HCT116 (cell line): Measurements from ENCODE around the gene KCNB1. TPM values are rescaled to one million over a fixed set of nuclear protein-coding genes. Genes with fewer than 3 reads are reported as not detected.

ENCODE experiments used
- ATAC-seq: fragments of 200-7000 bp; cut with Tn5 transposase; 2 replicates; pipeline ENCODE4 v1.9.1; 2020; ENCODE audit warnings: mild to moderate bottlenecking, moderate library complexity
- BruUV-seq: library from RNA; stranded (reverse); fragments of 400-500 nt; replicated peaks from 2 replicates; lab custom pipeline; 2021; lab: Mats Ljungman, UMichigan
- CTCF ChIA-PET: fragments of 300-600 bp; sonication (Branson Sonifier 250); formaldehyde crosslinking; loops from one replicate; lab custom pipeline; 2021; ENCODE audit warnings: antibody characterized with exemption; lab: Charles Lee
- POLR2A ChIA-PET: fragments of 300-600, 350-600 bp; sonication (Branson Sonifier 250); formaldehyde crosslinking; loops from one replicate; lab custom pipeline; 2021; ENCODE audit warnings: antibody characterized with exemption; lab: Charles Lee
- RAD21 ChIA-PET, 2 experiments: fragments of 300-600 bp; sonication (Branson Sonifier 250); formaldehyde crosslinking; loops; one replicate each; lab custom pipeline; 2023; ENCODE audit warnings: low total read pairs in 2 of 2; ENCODE audit not compliant: uncharacterized antibody in 2 of 2, unreplicated experiment in 2 of 2, low non-redundant PET in 1 of 2; lab: Charles Lee
- DNase-seq: peaks from one replicate; pipeline ENCODE4 v3.0.0-alpha.2; 2010; ENCODE audit warnings: low read depth, low spot score
- H2AFZ ChIP-seq: fragments of 200-600 bp; shearing (Covaris generic), sonication (generic); 2 replicates; pipeline ENCODE4 v1.6.1; 2017; ENCODE audit warnings: low read depth, mixed run types, mixed read lengths, antibody characterized with exemption, low read length; ENCODE audit not compliant: poor library complexity, severe bottlenecking
- H3K27ac ChIP-seq: 2 replicates; pipeline ENCODE4 v1.5.1; 2012; ENCODE audit warnings: low read depth, low read length
- H3K27me3 ChIP-seq: fragments of 200-600 bp; sonication (generic); 2 replicates; pipeline ENCODE4 v1.6.1; 2016; ENCODE audit warnings: mixed run types, low read length, mixed read lengths; ENCODE audit not compliant: insufficient read depth
- H3K36me3 ChIP-seq, 2 experiments: fragments of 200-500 bp in 1 of 2; fragments of 200-600 bp in 1 of 2; sonication (Bioruptor generic) in 1 of 2; sonication (generic) in 1 of 2; 2 replicates each; pipeline versions ENCODE4 v1.5.1 to v1.6.1; 2014 to 2016; ENCODE audit warnings: low read length in 2 of 2, inconsistent platforms in 1 of 2, mixed read lengths in 1 of 2, mixed run types in 1 of 2; ENCODE audit not compliant: insufficient read depth in 2 of 2, control insufficient read depth in 1 of 2
- H3K4me1 ChIP-seq, 2 experiments: fragments of 200-600 bp in 1 of 2; sonication (generic) in 1 of 2; 2 replicates each; pipeline versions ENCODE4 v1.5.1 to v1.6.1; 2012 to 2017; ENCODE audit warnings: low read length in 2 of 2, inconsistent platforms in 1 of 2, mild to moderate bottlenecking in 1 of 2, mixed read lengths in 1 of 2, mixed run types in 1 of 2, moderate library complexity in 1 of 2; ENCODE audit not compliant: insufficient read depth in 2 of 2, control insufficient read depth in 1 of 2
- H3K4me2 ChIP-seq: fragments of 200-600 bp; sonication (generic); 2 replicates; pipeline ENCODE4 v1.6.1; 2017; ENCODE audit warnings: mixed run types, low read length, mixed read lengths
- H3K4me3 ChIP-seq, 2 experiments: fragments of 200-600 bp in 1 of 2; sonication (generic) in 1 of 2; replicated peaks in 1 of 2; 2 replicates each; pipeline ENCODE4 v1.5.1; 2011 to 2016; ENCODE audit warnings: low read length in 2 of 2, control low read depth in 1 of 2, low read depth in 1 of 2, mild to moderate bottlenecking in 1 of 2, mixed read lengths in 1 of 2, mixed run types in 1 of 2
- H3K79me2 ChIP-seq: fragments of 200-600 bp; sonication (generic); 2 replicates; pipeline ENCODE4 v1.6.1; 2017; ENCODE audit warnings: mild to moderate bottlenecking, mixed run types, low read length, moderate library complexity, mixed read lengths; ENCODE audit not compliant: insufficient read depth
- H3K9ac ChIP-seq: fragments of 200-600 bp; sonication (generic); 2 replicates; pipeline ENCODE4 v1.6.1; 2016; ENCODE audit warnings: low read length, mixed read lengths
- H3K9me2 ChIP-seq: fragments of 200-600 bp; sonication (generic), shearing (Covaris generic); 2 replicates; pipeline ENCODE4 v1.6.1; 2017; ENCODE audit warnings: mixed run types, mild to moderate bottlenecking, moderate library complexity; ENCODE audit not compliant: insufficient read depth
- H3K9me3 ChIP-seq, 2 experiments: fragments of 200-500 bp in 1 of 2; fragments of 200-600 bp in 1 of 2; sonication (Bioruptor generic) in 1 of 2; sonication (generic) in 1 of 2; 2 replicates each; pipeline ENCODE4 v1.6.1; 2014 to 2017; ENCODE audit warnings: low read length in 2 of 2, mixed read lengths in 2 of 2, inconsistent platforms in 1 of 2, low read depth in 1 of 2, mild to moderate bottlenecking in 1 of 2, mixed run types in 1 of 2, moderate library complexity in 1 of 2; ENCODE audit not compliant: control insufficient read depth in 1 of 2, insufficient read depth in 1 of 2
- H4K20me1 ChIP-seq: fragments of 200-600 bp; sonication (generic), shearing (Covaris generic); 2 replicates; pipeline ENCODE4 v1.6.1; 2017; ENCODE audit warnings: mixed run types, mild to moderate bottlenecking, moderate library complexity; ENCODE audit not compliant: insufficient read depth
- ELF1 ChIP-seq: IDR thresholded peaks from 2 replicates; pipeline ENCODE4 v1.6.1; 2012; ENCODE audit warnings: low read depth, borderline replicate concordance
- JUND ChIP-seq: IDR thresholded peaks from 2 replicates; pipeline ENCODE4 v1.6.1; 2012
- MAX ChIP-seq: IDR thresholded peaks from 2 replicates; pipeline ENCODE4 v1.6.1; 2012
- SP1 ChIP-seq: IDR thresholded peaks from 2 replicates; pipeline ENCODE4 v1.6.1; 2012; ENCODE audit warnings: low read depth
- SRF ChIP-seq: IDR thresholded peaks from 2 replicates; pipeline ENCODE4 v1.6.1; 2012; ENCODE audit warnings: low read depth
- YY1 ChIP-seq: IDR thresholded peaks from 2 replicates; pipeline ENCODE4 v1.6.1; 2011; ENCODE audit warnings: low read length, low read depth, moderate library complexity, mild to moderate bottlenecking; ENCODE audit not compliant: insufficient replicate concordance; ENCODE audit errors: extremely low read depth
- intact Hi-C: fragments of 100-400 bp; cut with micrococcal nuclease; formaldehyde crosslinking; loops from 2 replicates; pipeline ENCODE4 v1.10.0; 2022
- total RNA-seq: library from RNA; stranded (reverse); gene quantifications from one replicate; pipeline ENCODE4 v1.2.1, GENCODE V29; 2021; ENCODE audit not compliant: unreplicated experiment

KCNB1 gene
- total RNA-seq, 1 experiment from 2014 or later = 0.79 TPM

- no peaks in the 10 kb centered on the region for H3K79me2 ChIP-seq
- ChIA-PET POLR2A (no interaction called here), CTCF (no interaction called here), RAD21 (no interaction called here)
- H3K9me3 ChIP-seq = no peaks in the 10 kb centered on the region
- ATAC-seq (no peak), DNase-seq (no peak)
- TF ChIP-seq SRF (no peak), MAX (no peak), SP1 (no peak)
- no peaks in the 10 kb centered on the region for H3K4me1 ChIP-seq
- H3K27ac ChIP-seq = no peak overlapping the region
- no peaks in the 10 kb centered on the region for H3K36me3 ChIP-seq
- H3K9ac ChIP-seq = no peak overlapping the region
- no peak overlapping the region for H3K4me3 ChIP-seq
- H4K20me1 ChIP-seq = no peaks in the 10 kb centered on the region
- no peak overlapping the region for H3K4me2 ChIP-seq
- peaks cover 22% of the 10 kb centered on the region for H3K27me3 ChIP-seq
- no peak overlapping the region for H2AFZ ChIP-seq
- H3K9me2 ChIP-seq = no peaks in the 10 kb centered on the region
- intact Hi-C loops = no loop called here
- no TSS peak for BruUV-seq
Measured at GRCh38 chr20:49409302-49409974, 73.0 kb downstream of the KCNB1 start.

GRCh38 chr20:49408509-49409104 is 73.9 kb downstream of the KCNB1 start:
- POLR2A ChIA-PET = no interaction called here
- RAD21 ChIA-PET = no interaction called here

More at GRCh38 chr20:49408509-49409104, 73.9 kb downstream of the KCNB1 start:
- Histone ChIP-seq H3K4me3 (no peak overlapping the region), H3K79me2 (no peaks in the 10 kb centered on the region), H3K36me3 (no peaks in the 10 kb centered on the region), H2AFZ (no peak overlapping the region), H3K27ac (no peak overlapping the region), H3K27me3 (peaks cover 13% of the 10 kb centered on the region; the same call in 1 of the 2 replicates), H4K20me1 (no peaks in the 10 kb centered on the region), H3K9me3 (no peaks in the 10 kb centered on the region), H3K4me2 (no peak overlapping the region), H3K9me2 (no peaks in the 10 kb centered on the region), H3K9ac (no peak overlapping the region), H3K4me1 (no peaks in the 10 kb centered on the region)
- intact Hi-C loops = no loop called here
- CTCF ChIA-PET = interaction anchor here (1.1 kb wide), 1 partner anchor 23 kb away, joined by 3 read pairs; no protein-coding TSS in a partner anchor
- TF ChIP-seq ELF1 = no peak
- TF ChIP-seq SRF = no peak
- TF ChIP-seq JUND = no peak
- TF ChIP-seq YY1 = no peak
- ATAC-seq (no peak), DNase-seq (no peak)
- BruUV-seq = no TSS peak
